Measurements from ENCODE around the gene STYX.
"Not testable (repeated sequence)": the region's sequence is repeated elsewhere in the genome, so short reads cannot be mapped to it uniquely, and the experiment has no call there.

STYX gene

GRCh38 chr14:52727509-52727908, 2.5 kb upstream of the STYX start:
- not testable (repeated sequence) for DNase-seq (ENCODE audit: low read depth)

- DNase-seq (ENCODE audit: low read depth) = not testable (repeated sequence)
Observed at GRCh38 chr14:52729035-52729434, 931 bp upstream of the STYX start.

GRCh38 chr14:52729585-52729924, 411 bp upstream of the STYX start:
- DNase-seq (ENCODE audit: low read depth) = no peak

GRCh38 chr14:52730709-52731111, 744 bp downstream of the STYX start:
- no peak for DNase-seq (ENCODE audit: low read depth)

GRCh38 chr14:52733824-52734223, 3.9 kb downstream of the STYX start:
- DNase-seq (ENCODE audit: low read depth) = no peak

- DNase-seq (ENCODE audit: low read depth) = no peak
Observed at GRCh38 chr14:52735921-52736489, 6.0 kb downstream of the STYX start.

GRCh38 chr14:52738409-52738808, 8.4 kb downstream of the STYX start:
- no peak for DNase-seq (ENCODE audit: low read depth)

GRCh38 chr14:52740751-52741150, 10.8 kb downstream of the STYX start:
- DNase-seq (ENCODE audit: low read depth) = no peak

- DNase-seq (ENCODE audit: low read depth) = no peak
Observed at GRCh38 chr14:52741865-52742264, 11.9 kb downstream of the STYX start.

GRCh38 chr14:52748647-52749292, 18.8 kb downstream of the STYX start:
- no peak for DNase-seq (ENCODE audit: low read depth)

- no peak for DNase-seq (ENCODE audit: low read depth)
Observed at GRCh38 chr14:52755607-52756316, 25.8 kb downstream of the STYX start.

- DNase-seq (ENCODE audit: low read depth) = no peak
Observed at GRCh38 chr14:52759145-52759544, 29.2 kb downstream of the STYX start.

- DNase-seq (ENCODE audit: low read depth) = not testable (repeated sequence)
Observed at GRCh38 chr14:52762923-52763322, 33.0 kb downstream of the STYX start.

GRCh38 chr14:52767058-52767833, 37.3 kb downstream of the STYX start:
- no peak for DNase-seq (ENCODE audit: low read depth)

- DNase-seq (ENCODE audit: low read depth) = no peak
Observed at GRCh38 chr14:52769887-52770286, 39.9 kb downstream of the STYX start.

- no peak for DNase-seq (ENCODE audit: low read depth)
Observed at GRCh38 chr14:52776816-52777215, 46.9 kb downstream of the STYX start.

GRCh38 chr14:52778702-52779101, 48.7 kb downstream of the STYX start:
- DNase-seq (ENCODE audit: low read depth) = no peak

GRCh38 chr14:52780893-52781292, 50.9 kb downstream of the STYX start:
- no peak for DNase-seq (ENCODE audit: low read depth)

GRCh38 chr14:52781629-52782028, 51.7 kb downstream of the STYX start:
- no peak for DNase-seq (ENCODE audit: low read depth)

- no peak for DNase-seq (ENCODE audit: low read depth)
Observed at GRCh38 chr14:52783206-52783605, 53.2 kb downstream of the STYX start.

- DNase-seq (ENCODE audit: low read depth) = no peak
Observed at GRCh38 chr14:52786887-52787286, 56.9 kb downstream of the STYX start.

- no peak for DNase-seq (ENCODE audit: low read depth)
Observed at GRCh38 chr14:52789118-52789517, 59.2 kb downstream of the STYX start.

All from HS-5 (cell line).